GM18526 (cell line): ENCODE results near the gene ADAMTS17.

Source experiments
- POLR2A ChIP-seq: IDR thresholded peaks from 3 replicates; pipeline ENCODE4 v1.6.1; 2011; ENCODE audit not compliant: insufficient read length; ENCODE audit errors: extremely low read depth

ADAMTS17 gene

DNA sequence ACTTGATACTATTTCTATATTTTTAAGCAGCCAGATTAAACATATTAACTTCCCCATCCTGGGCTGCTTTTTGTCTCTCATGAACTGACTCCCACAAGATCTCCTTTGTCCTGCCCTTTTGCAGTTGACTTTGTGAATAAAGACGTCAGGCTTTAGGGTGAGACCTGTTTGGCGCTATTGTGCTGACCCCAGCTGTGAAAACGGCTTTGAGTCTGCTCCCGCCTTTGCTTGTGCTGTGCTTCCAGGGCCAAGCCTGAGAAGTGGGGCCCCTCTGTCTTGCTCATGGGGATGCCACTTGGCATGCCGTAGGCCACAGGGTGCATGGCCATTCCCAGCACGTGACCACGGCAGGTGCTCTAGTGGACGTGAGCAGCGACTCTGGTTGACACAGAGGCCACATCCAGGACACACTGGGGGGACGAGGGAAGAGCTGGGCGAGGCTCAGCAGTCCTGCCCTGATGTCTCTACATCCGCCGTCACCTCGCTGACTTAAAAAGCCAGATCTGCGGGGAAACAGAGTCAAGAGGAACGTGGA is 339.6 kb downstream of the ADAMTS17 start:
- TF ChIP-seq POLR2A, result no peak

GRCh38 chr15:100001405-100001804 is 340.4 kb downstream of the ADAMTS17 start:
- no peak for TF ChIP-seq POLR2A

DNA sequence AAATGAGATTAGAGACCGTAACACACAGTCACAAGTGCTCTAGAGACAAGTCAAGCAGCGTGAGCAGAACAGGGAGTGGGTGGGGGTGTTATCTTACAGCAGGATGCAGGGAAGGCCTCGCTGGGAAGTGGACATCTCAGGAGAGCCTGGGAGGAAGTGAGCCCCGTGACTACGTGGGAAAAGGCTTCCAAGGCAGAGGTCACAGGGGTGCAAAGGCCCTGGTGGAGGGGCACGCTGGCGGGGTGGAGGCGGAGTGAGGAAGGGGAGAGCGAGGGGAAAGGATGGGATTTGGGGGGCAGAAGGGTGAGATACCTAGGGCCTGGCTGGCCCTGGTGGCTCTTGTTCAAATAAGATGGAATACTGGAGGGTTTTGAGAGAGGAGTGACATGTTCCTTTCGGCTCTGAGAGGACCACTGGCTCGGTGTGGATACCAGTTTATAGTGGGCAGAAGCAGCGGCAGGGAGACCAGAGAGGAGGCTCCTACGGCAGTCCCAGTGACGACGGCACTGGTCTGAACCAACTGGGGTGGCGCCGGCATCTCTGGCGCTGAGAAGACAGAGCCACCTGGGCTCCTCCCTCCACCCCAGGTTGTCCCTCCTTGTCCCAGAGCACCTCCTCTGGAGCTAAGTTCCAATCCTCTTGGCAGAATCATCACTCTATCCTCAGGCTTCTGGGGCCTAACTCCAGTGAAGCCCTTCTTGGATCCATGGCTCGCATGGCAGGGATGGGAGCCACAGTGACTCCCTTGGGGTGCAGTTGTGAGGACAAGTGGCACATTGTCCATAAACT is 342.3 kb downstream of the ADAMTS17 start:
- no peak for TF ChIP-seq POLR2A

- no peak for TF ChIP-seq POLR2A
Observed at GRCh38 chr15:99998661-99999101, 343.1 kb downstream of the ADAMTS17 start.

- no peak for TF ChIP-seq POLR2A
Observed at GRCh38 chr15:99997112-99997651, 344.6 kb downstream of the ADAMTS17 start.

- TF ChIP-seq POLR2A, result no peak
Observed at GRCh38 chr15:99996660-99997059, 345.1 kb downstream of the ADAMTS17 start.

DNA sequence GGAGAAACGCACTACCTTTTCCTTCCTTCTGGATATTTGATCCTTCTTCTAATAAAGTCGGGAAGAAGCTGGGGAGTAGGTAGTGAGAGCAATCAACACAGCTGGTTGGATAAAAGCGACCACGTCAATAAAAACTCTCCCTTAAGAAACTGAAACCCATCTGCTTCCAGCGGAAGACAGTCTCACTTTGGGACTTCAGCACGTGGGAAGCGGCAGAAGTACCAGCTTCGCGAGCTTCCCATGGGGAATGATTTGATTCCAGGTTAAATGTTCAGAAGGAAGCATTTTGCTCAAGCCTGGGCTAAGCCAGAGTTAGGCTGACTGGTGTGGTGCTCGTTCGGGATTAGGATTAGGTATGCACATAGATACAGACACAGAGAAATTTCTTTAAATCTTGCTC is 346.2 kb downstream of the ADAMTS17 start:
- TF ChIP-seq POLR2A, result no peak

GRCh38 chr15:99994849-99995248 is 346.9 kb downstream of the ADAMTS17 start:
- TF ChIP-seq POLR2A, result no peak

DNA sequence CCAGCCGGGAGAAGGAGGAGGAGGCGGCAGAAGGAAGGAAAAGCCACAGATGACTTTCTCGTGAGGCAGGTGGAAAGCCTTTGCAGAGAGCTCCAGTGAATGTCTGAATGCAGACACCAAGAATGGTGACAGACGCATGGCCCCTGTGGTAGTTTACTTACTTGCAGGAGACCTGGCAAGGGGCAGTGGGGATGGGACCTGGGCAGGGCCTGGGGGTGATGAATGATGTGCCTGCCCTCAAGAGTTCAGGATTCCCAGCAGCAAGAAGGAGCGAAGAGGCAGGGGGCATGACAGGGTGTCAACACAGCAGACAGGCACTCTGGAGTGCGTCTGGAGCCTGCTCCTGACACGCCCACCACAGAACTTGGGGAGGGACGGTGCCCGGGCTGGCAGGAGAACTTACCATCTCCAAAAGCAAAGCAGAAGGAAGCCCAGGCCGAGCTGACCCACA is 348.1 kb downstream of the ADAMTS17 start:
- TF ChIP-seq POLR2A, result no peak

DNA sequence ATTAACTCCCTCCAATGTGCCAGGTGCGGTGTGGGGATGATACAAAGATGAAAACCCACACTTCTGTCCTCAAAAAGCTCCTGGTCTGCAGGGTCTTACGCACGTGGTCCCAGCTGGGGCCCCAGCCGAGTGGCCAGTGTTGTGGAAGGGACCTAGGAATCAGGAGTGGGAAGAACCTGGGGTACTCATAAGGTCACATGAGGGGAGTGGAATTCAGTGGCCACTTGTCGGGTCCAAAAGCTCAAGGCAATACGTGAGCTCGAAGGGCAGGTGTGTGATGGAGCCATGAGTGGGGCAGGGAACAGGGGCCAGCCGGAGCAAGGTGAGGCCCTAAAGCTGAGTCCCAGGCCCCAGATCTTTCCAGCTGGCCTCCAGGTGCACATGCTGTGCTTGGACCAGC is 348.5 kb downstream of the ADAMTS17 start:
- no peak for TF ChIP-seq POLR2A

- TF ChIP-seq POLR2A, result no peak
Observed at GRCh38 chr15:99992611-99993231, 349.1 kb downstream of the ADAMTS17 start.

- TF ChIP-seq POLR2A, result no peak
Observed at GRCh38 chr15:99989095-99989494, 352.7 kb downstream of the ADAMTS17 start.

- TF ChIP-seq POLR2A, result no peak
Observed at GRCh38 chr15:99987701-99988100, 354.1 kb downstream of the ADAMTS17 start.

- no peak for TF ChIP-seq POLR2A
Observed at GRCh38 chr15:99987119-99987506, 354.7 kb downstream of the ADAMTS17 start.

DNA sequence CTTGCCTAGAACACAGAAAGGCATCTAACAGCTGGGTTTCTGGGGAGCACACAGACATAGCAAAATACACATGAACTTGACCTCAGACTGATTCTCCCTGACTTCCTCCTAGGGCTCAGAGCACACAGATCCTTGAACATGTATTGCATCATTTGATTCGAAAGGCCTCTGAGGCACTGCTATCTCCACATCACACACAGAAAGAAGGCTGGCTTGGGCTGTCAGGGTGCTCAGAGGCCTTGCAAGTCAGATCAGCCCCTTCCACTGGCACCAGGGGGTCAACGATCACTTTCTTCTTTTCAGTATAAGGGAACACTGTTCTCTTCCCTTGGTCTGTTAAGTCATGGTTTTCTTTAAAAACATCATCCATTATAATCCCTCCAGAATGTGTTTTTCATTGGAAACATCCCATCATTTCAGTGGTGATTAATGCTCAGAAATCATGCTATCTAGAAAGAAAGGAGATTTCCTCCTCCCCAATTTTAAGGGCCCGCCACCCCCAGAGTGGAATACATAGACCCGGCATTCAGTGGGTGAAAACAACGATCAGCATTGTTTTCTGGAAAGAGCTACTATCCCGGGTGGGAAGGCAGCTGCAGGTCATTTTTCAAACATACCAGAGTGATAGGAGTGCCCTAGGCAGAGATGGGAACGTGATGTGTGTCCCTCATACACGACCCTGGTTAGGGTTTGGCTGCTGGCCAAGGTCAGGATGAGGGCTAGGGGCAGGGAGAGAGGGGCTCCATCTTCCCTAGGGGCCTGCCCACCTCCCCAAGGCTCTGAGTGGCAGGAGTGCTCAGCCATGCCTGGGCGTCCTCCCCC is 355.3 kb downstream of the ADAMTS17 start:
- TF ChIP-seq POLR2A, result no peak

- TF ChIP-seq POLR2A, result no peak
Observed at GRCh38 chr15:99985878-99986277, 355.9 kb downstream of the ADAMTS17 start.
